HCT116 (cell line): Measurements from ENCODE around the gene PPP2R2D. TPM values are rescaled to one million over a fixed set of nuclear protein-coding genes. Genes with fewer than 3 reads are reported as not detected.

Experiments
- ATAC-seq: fragments of 200-7000 bp; cut with Tn5 transposase; 2 replicates; pipeline ENCODE4 v1.9.1; 2020; ENCODE audit warnings: mild to moderate bottlenecking, moderate library complexity
- BruUV-seq: library from RNA; stranded (reverse); fragments of 400-500 nt; replicated peaks from 2 replicates; lab custom pipeline; 2021; lab: Mats Ljungman, UMichigan
- CTCF ChIA-PET: fragments of 300-600 bp; sonication (Branson Sonifier 250); formaldehyde crosslinking; loops from one replicate; lab custom pipeline; 2021; ENCODE audit warnings: antibody characterized with exemption; lab: Charles Lee
- POLR2A ChIA-PET: fragments of 300-600, 350-600 bp; sonication (Branson Sonifier 250); formaldehyde crosslinking; loops from one replicate; lab custom pipeline; 2021; ENCODE audit warnings: antibody characterized with exemption; lab: Charles Lee
- RAD21 ChIA-PET, 2 experiments: fragments of 300-600 bp; sonication (Branson Sonifier 250); formaldehyde crosslinking; loops; one replicate each; lab custom pipeline; 2023; ENCODE audit warnings: low total read pairs in 2 of 2; ENCODE audit not compliant: uncharacterized antibody in 2 of 2, unreplicated experiment in 2 of 2, low non-redundant PET in 1 of 2; lab: Charles Lee
- DNase-seq: peaks from one replicate; pipeline ENCODE4 v3.0.0-alpha.2; 2010; ENCODE audit warnings: low read depth, low spot score
- H2AFZ ChIP-seq: fragments of 200-600 bp; shearing (Covaris generic), sonication (generic); 2 replicates; pipeline ENCODE4 v1.6.1; 2017; ENCODE audit warnings: low read depth, mixed run types, mixed read lengths, antibody characterized with exemption, low read length; ENCODE audit not compliant: poor library complexity, severe bottlenecking
- H3K27ac ChIP-seq: 2 replicates; pipeline ENCODE4 v1.5.1; 2012; ENCODE audit warnings: low read depth, low read length
- H3K27me3 ChIP-seq: fragments of 200-600 bp; sonication (generic); 2 replicates; pipeline ENCODE4 v1.6.1; 2016; ENCODE audit warnings: mixed run types, low read length, mixed read lengths; ENCODE audit not compliant: insufficient read depth
- H3K36me3 ChIP-seq, 2 experiments: fragments of 200-500 bp in 1 of 2; fragments of 200-600 bp in 1 of 2; sonication (Bioruptor generic) in 1 of 2; sonication (generic) in 1 of 2; 2 replicates each; pipeline versions ENCODE4 v1.5.1 to v1.6.1; 2014 to 2016; ENCODE audit warnings: low read length in 2 of 2, inconsistent platforms in 1 of 2, mixed read lengths in 1 of 2, mixed run types in 1 of 2; ENCODE audit not compliant: insufficient read depth in 2 of 2, control insufficient read depth in 1 of 2
- H3K4me1 ChIP-seq, 2 experiments: fragments of 200-600 bp in 1 of 2; sonication (generic) in 1 of 2; 2 replicates each; pipeline versions ENCODE4 v1.5.1 to v1.6.1; 2012 to 2017; ENCODE audit warnings: low read length in 2 of 2, inconsistent platforms in 1 of 2, mild to moderate bottlenecking in 1 of 2, mixed read lengths in 1 of 2, mixed run types in 1 of 2, moderate library complexity in 1 of 2; ENCODE audit not compliant: insufficient read depth in 2 of 2, control insufficient read depth in 1 of 2
- H3K4me2 ChIP-seq: fragments of 200-600 bp; sonication (generic); 2 replicates; pipeline ENCODE4 v1.6.1; 2017; ENCODE audit warnings: mixed run types, low read length, mixed read lengths
- H3K4me3 ChIP-seq, 2 experiments: fragments of 200-600 bp in 1 of 2; sonication (generic) in 1 of 2; replicated peaks in 1 of 2; 2 replicates each; pipeline ENCODE4 v1.5.1; 2011 to 2016; ENCODE audit warnings: low read length in 2 of 2, control low read depth in 1 of 2, low read depth in 1 of 2, mild to moderate bottlenecking in 1 of 2, mixed read lengths in 1 of 2, mixed run types in 1 of 2
- H3K79me2 ChIP-seq: fragments of 200-600 bp; sonication (generic); 2 replicates; pipeline ENCODE4 v1.6.1; 2017; ENCODE audit warnings: mild to moderate bottlenecking, mixed run types, low read length, moderate library complexity, mixed read lengths; ENCODE audit not compliant: insufficient read depth
- H3K9ac ChIP-seq: fragments of 200-600 bp; sonication (generic); 2 replicates; pipeline ENCODE4 v1.6.1; 2016; ENCODE audit warnings: low read length, mixed read lengths
- H3K9me2 ChIP-seq: fragments of 200-600 bp; sonication (generic), shearing (Covaris generic); 2 replicates; pipeline ENCODE4 v1.6.1; 2017; ENCODE audit warnings: mixed run types, mild to moderate bottlenecking, moderate library complexity; ENCODE audit not compliant: insufficient read depth
- H3K9me3 ChIP-seq, 2 experiments: fragments of 200-500 bp in 1 of 2; fragments of 200-600 bp in 1 of 2; sonication (Bioruptor generic) in 1 of 2; sonication (generic) in 1 of 2; 2 replicates each; pipeline ENCODE4 v1.6.1; 2014 to 2017; ENCODE audit warnings: low read length in 2 of 2, mixed read lengths in 2 of 2, inconsistent platforms in 1 of 2, low read depth in 1 of 2, mild to moderate bottlenecking in 1 of 2, mixed run types in 1 of 2, moderate library complexity in 1 of 2; ENCODE audit not compliant: control insufficient read depth in 1 of 2, insufficient read depth in 1 of 2
- H4K20me1 ChIP-seq: fragments of 200-600 bp; sonication (generic), shearing (Covaris generic); 2 replicates; pipeline ENCODE4 v1.6.1; 2017; ENCODE audit warnings: mixed run types, mild to moderate bottlenecking, moderate library complexity; ENCODE audit not compliant: insufficient read depth
- CEBPB ChIP-seq: IDR thresholded peaks from 2 replicates; pipeline ENCODE4 v1.6.1; 2012; ENCODE audit warnings: low read depth
- ELF1 ChIP-seq: IDR thresholded peaks from 2 replicates; pipeline ENCODE4 v1.6.1; 2012; ENCODE audit warnings: low read depth, borderline replicate concordance
- EZH2 ChIP-seq: fragments of 200-600 bp; sonication (generic); IDR thresholded peaks from 2 replicates; pipeline ENCODE4 v1.6.1; 2017; ENCODE audit warnings: antibody characterized with exemption, mixed run types
- EZH2phosphoT487 ChIP-seq: fragments of 200-600 bp; IDR thresholded peaks from 2 replicates; pipeline ENCODE4 v1.6.1; 2018; ENCODE audit warnings: antibody characterized with exemption, borderline replicate concordance
- FOSL1 ChIP-seq: IDR thresholded peaks from 2 replicates; pipeline ENCODE4 v1.6.1; 2012; ENCODE audit warnings: low read depth
- JUND ChIP-seq: IDR thresholded peaks from 2 replicates; pipeline ENCODE4 v1.6.1; 2012
- RAD21 ChIP-seq: IDR thresholded peaks from 2 replicates; pipeline ENCODE4 v1.6.1; 2012; ENCODE audit warnings: low read depth, mild to moderate bottlenecking
- REST ChIP-seq: IDR thresholded peaks from 2 replicates; pipeline ENCODE4 v1.6.1; 2012; ENCODE audit warnings: low read depth
- SIN3A ChIP-seq: IDR thresholded peaks from 2 replicates; pipeline ENCODE4 v1.6.1; 2012; ENCODE audit warnings: low read depth
- SP1 ChIP-seq: IDR thresholded peaks from 2 replicates; pipeline ENCODE4 v1.6.1; 2012; ENCODE audit warnings: low read depth
- SRF ChIP-seq: IDR thresholded peaks from 2 replicates; pipeline ENCODE4 v1.6.1; 2012; ENCODE audit warnings: low read depth
- TCF7L2 ChIP-seq: IDR thresholded peaks from 2 replicates; pipeline ENCODE4 v1.7.0; 2011; ENCODE audit warnings: borderline replicate concordance, inconsistent platforms; ENCODE audit not compliant: insufficient read depth, insufficient read length; ENCODE audit errors: extremely low read depth
- ZBTB33 ChIP-seq: IDR thresholded peaks from 2 replicates; pipeline ENCODE4 v1.6.1; 2011; ENCODE audit warnings: mild to moderate bottlenecking, low read length, moderate library complexity; ENCODE audit not compliant: insufficient replicate concordance; ENCODE audit errors: extremely low read depth
- ZFX ChIP-seq: fragments of 450-650 bp; IDR thresholded peaks from 2 replicates; pipeline ENCODE4 v1.6.1; 2017
- ZNF274 ChIP-seq: fragments of 200-500 bp; sonication (Bioruptor generic); IDR thresholded peaks from 2 replicates; pipeline ENCODE4 v1.6.1; 2014; ENCODE audit warnings: mild to moderate bottlenecking, low read depth, low read length, inconsistent platforms
- intact Hi-C: fragments of 100-400 bp; cut with micrococcal nuclease; formaldehyde crosslinking; loops from 2 replicates; pipeline ENCODE4 v1.10.0; 2022
- total RNA-seq: library from RNA; stranded (reverse); gene quantifications from one replicate; pipeline ENCODE4 v1.2.1, GENCODE V29; 2021; ENCODE audit not compliant: unreplicated experiment
- TF ChIP-seq, protein P1 (sequence below), 3 experiments: fragments of 200-600 bp in 1 of 3; sonication (generic) in 1 of 3; IDR thresholded peaks in 2 of 3; conservative IDR thresholded peaks in 1 of 3; 2 replicates each; pipeline ENCODE4 v1.5.1; 2012 to 2017; ENCODE audit warnings: low read depth in 2 of 3, low read length in 2 of 3, antibody characterized with exemption in 1 of 3, borderline replicate concordance in 1 of 3, control low read depth in 1 of 3, mild to moderate bottlenecking in 1 of 3, mixed read lengths in 1 of 3, mixed run types in 1 of 3, moderate library complexity in 1 of 3; ENCODE audit not compliant: insufficient read depth in 1 of 3

PPP2R2D gene
- total RNA-seq, 1 experiment from 2014 or later: 18.1 TPM

DNA sequence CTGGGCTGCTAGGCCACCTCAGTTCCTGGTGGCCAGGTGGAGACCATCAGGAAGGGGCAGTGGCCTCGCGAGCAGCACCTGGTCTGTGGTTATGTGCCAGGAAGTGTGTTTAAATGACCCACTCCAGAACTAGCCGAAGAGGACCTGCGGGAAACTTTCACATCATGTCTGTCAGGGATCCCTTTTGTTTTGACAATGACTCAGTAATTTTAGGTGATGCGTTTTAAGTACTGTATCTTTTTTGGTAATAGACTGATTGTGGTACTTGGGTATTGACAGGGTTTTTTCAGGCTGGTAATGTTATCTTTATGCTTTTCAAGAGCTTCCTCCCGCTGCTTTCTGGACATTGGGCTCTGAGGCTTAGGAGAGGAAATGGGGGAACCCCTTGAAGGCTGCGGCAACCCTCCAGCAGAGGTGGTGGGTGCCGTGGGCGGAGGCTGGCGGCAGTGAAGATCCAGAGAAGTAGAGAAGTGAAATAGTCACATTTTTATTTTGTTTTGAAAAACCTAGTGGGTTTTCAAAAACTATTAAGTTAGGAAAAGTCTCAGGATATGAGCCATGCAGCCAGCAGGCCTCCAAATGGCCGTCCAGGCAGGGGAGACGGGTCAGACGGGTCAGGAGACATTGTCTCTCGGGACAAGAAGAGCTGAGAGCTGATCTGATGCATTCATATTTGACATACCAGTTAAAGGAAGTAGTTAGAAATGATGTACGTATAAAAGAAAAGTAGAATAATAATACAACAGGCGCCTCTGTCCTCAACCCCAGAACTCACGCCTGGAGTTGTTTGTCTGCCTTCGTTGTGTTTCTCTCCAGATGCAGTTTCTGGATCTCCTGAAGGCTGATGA lies 27.7 kb downstream of the PPP2R2D start (continued):
- no peak for TF ChIP-seq REST
- no peak for TF ChIP-seq CEBPB
- no peak for TF ChIP-seq EZH2phosphoT487
- no peak for TF ChIP-seq JUND
- no peak for TF ChIP-seq SIN3A

DNA sequence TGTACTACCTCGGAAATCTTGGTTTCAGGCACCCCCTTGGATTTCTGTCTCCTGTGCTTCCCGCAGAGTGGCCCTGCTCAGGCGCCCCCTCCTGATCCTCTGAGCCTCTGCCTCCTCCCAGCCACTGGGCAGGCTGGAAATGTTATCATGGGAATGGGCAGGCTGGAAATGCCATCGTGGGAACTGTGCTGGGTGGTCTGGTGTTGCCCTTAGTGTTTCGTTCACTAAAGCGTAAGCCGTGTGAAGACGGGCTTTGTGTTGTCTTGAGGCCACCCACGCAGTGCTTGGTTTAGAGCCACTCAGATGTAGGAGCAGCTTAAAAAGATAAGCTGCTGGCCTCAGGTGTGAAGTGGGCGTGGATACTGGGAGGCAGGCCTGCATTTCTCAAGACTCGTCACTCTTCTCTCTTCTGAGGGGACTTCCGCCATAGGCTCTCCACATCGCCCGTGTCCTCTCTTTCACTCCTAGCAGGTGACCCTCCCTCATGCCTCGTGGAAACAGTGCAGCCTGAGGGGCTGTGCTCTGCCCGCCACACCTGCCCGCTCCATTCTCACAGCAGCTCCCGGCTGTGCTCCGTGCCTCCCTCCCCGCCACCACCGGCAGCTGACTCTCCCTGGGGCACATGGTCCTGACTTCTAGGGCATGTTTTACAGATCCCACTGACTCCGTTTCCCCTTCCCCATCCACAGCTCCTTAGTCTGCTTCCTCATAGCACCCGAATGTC lies 28.5 kb downstream of the PPP2R2D start:
- H2AFZ ChIP-seq: no peak overlapping the region
- H3K4me3 ChIP-seq: no peak overlapping the region
- no peaks in the 10 kb centered on the region for H4K20me1 ChIP-seq
- H3K4me2 ChIP-seq: no peak overlapping the region
- no peaks in the 10 kb centered on the region for H3K9me2 ChIP-seq
- H3K79me2 ChIP-seq: peaks cover 93% of the 10 kb centered on the region
- H3K27ac ChIP-seq: no peak overlapping the region
- ChIA-PET POLR2A (no interaction called here), RAD21 (no interaction called here), CTCF (no interaction called here)
- no TSS peak for BruUV-seq
- H3K4me1 ChIP-seq: no peaks in the 10 kb centered on the region
- no peaks in the 10 kb centered on the region for H3K9me3 ChIP-seq
- H3K9ac ChIP-seq: no peak overlapping the region
- no peaks in the 10 kb centered on the region for H3K36me3 ChIP-seq
- intact Hi-C loops: no loop called here
- ATAC-seq (no peak), DNase-seq (no peak)
- no peaks in the 10 kb centered on the region for H3K27me3 ChIP-seq
- TF ChIP-seq RAD21: no peak
- TF ChIP-seq ZBTB33: no peak
- no peak for TF ChIP-seq CEBPB
- no peak for TF ChIP-seq ZNF274
- no peak for TF ChIP-seq SIN3A
- TF ChIP-seq EZH2: no peak
- no peak for TF ChIP-seq SRF
- TF ChIP-seq ELF1: no peak
- TF ChIP-seq EZH2phosphoT487: no peak
- no peak for TF ChIP-seq JUND
- TF ChIP-seq ZFX: no peak
- TF ChIP-seq, protein P1, sequence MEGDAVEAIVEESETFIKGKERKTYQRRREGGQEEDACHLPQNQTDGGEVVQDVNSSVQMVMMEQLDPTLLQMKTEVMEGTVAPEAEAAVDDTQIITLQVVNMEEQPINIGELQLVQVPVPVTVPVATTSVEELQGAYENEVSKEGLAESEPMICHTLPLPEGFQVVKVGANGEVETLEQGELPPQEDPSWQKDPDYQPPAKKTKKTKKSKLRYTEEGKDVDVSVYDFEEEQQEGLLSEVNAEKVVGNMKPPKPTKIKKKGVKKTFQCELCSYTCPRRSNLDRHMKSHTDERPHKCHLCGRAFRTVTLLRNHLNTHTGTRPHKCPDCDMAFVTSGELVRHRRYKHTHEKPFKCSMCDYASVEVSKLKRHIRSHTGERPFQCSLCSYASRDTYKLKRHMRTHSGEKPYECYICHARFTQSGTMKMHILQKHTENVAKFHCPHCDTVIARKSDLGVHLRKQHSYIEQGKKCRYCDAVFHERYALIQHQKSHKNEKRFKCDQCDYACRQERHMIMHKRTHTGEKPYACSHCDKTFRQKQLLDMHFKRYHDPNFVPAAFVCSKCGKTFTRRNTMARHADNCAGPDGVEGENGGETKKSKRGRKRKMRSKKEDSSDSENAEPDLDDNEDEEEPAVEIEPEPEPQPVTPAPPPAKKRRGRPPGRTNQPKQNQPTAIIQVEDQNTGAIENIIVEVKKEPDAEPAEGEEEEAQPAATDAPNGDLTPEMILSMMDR (IDR thresholded peaks at IDR 0.05 in 2 of 3, conservative IDR thresholded peaks at IDR 0.05 in 1 of 3; ENCODE audit: borderline replicate concordance in 1 of 3, insufficient read depth in 1 of 3, low read depth in 2 of 3, low read length in 2 of 3): no peak
- no peak for TF ChIP-seq SP1
- TF ChIP-seq FOSL1: no peak
- no peak for TF ChIP-seq TCF7L2
